Glutamatergic neuron (in vitro differentiated cells): ENCODE measurements around the gene TBC1D22A. TPM values are rescaled to one million over a fixed set of nuclear protein-coding genes. Genes with fewer than 3 reads are reported as not detected.

Experiments
- DNase-seq: peaks from one replicate; pipeline ENCODE4 v3.0.0; 2022
- H3K27ac Mint-ChIP-seq: one replicate; pipeline ENCODE4 v1.8.0; 2020; ENCODE audit warnings: mild to moderate bottlenecking, mixed read lengths, inconsistent platforms; ENCODE audit not compliant: unreplicated experiment
- H3K27me3 Mint-ChIP-seq: one replicate; pipeline ENCODE4 v1.8.0; 2020; ENCODE audit warnings: mild to moderate bottlenecking, moderate library complexity, mixed read lengths, inconsistent platforms; ENCODE audit not compliant: unreplicated experiment
- H3K36me3 Mint-ChIP-seq: one replicate; pipeline ENCODE4 v1.8.0; 2020; ENCODE audit warnings: mild to moderate bottlenecking, mixed read lengths, inconsistent platforms; ENCODE audit not compliant: unreplicated experiment
- H3K4me1 Mint-ChIP-seq: one replicate; pipeline ENCODE4 v1.8.0; 2020; ENCODE audit warnings: mild to moderate bottlenecking, low read depth, mixed read lengths, inconsistent platforms; ENCODE audit not compliant: unreplicated experiment
- H3K4me3 Mint-ChIP-seq: one replicate; pipeline ENCODE4 v1.8.0; 2020; ENCODE audit warnings: mild to moderate bottlenecking, mixed read lengths, inconsistent platforms; ENCODE audit not compliant: unreplicated experiment
- H3K9me3 Mint-ChIP-seq: one replicate; pipeline ENCODE4 v1.8.0; 2020; ENCODE audit warnings: mild to moderate bottlenecking, moderate library complexity, mixed read lengths, inconsistent platforms; ENCODE audit not compliant: unreplicated experiment
- CTCF ChIP-seq: fragments of 200-600 bp; sonication (generic); IDR thresholded peaks from one replicate; pipeline ENCODE4 v1.5.0; 2021; ENCODE audit not compliant: partially characterized antibody, unreplicated experiment
- total RNA-seq: library from RNA; stranded (reverse); fragmentation: NEBNext Ultra II Directional; extraction: Animal tissue kit (Norgen Biotek cat#: 25700); gene quantifications from one replicate; pipeline ENCODE4 v1.2.1, GENCODE V29; 2021; ENCODE audit not compliant: unreplicated experiment

The TBC1D22A gene
- total RNA-seq, 1 donor from 2014 or later, result 23.0 TPM

GRCh38 chr22:46947516-46948257 is 185.2 kb downstream of the TBC1D22A start:
- no peak for DNase-seq

GRCh38 chr22:46948411-46949144 is 186.1 kb downstream of the TBC1D22A start:
- Mint-ChIP-seq H3K9me3 (peaks cover 8% of the 10 kb centered on the region), H3K27me3 (peaks cover 2% of the 10 kb centered on the region), H3K4me3 (no peak overlapping the region), H3K4me1 (peaks cover 14% of the 10 kb centered on the region), H3K27ac (no peak overlapping the region), H3K36me3 (no peaks in the 10 kb centered on the region)
- TF ChIP-seq CTCF, result no peak
- DNase-seq, result no peak

More at GRCh38 chr22:46947516-46948257, 185.2 kb downstream of the TBC1D22A start:
- Mint-ChIP-seq H3K4me1 (peaks cover 16% of the 10 kb centered on the region), H3K9me3 (peaks cover 8% of the 10 kb centered on the region), H3K4me3 (no peak overlapping the region), H3K36me3 (no peaks in the 10 kb centered on the region), H3K27me3 (peaks cover under 1% of the 10 kb centered on the region), H3K27ac (no peak overlapping the region)
- no peak for TF ChIP-seq CTCF

- Mint-ChIP-seq H3K4me1 (peaks cover 15% of the 10 kb centered on the region), H3K36me3 (no peaks in the 10 kb centered on the region), H3K27ac (no peak overlapping the region), H3K4me3 (no peak overlapping the region), H3K9me3 (peaks cover 11% of the 10 kb centered on the region), H3K27me3 (peaks cover 3% of the 10 kb centered on the region)
- TF ChIP-seq CTCF, result no peak
- no peak for DNase-seq
Measured at GRCh38 chr22:46951350-46951749, 188.9 kb downstream of the TBC1D22A start.

- Mint-ChIP-seq H3K27ac (no peak overlapping the region), H3K36me3 (no peaks in the 10 kb centered on the region), H3K9me3 (peaks cover 8% of the 10 kb centered on the region), H3K4me3 (no peak overlapping the region), H3K27me3 (peaks cover 5% of the 10 kb centered on the region), H3K4me1 (peaks cover 13% of the 10 kb centered on the region)
- no peak for DNase-seq
- TF ChIP-seq CTCF, result no peak
Measured at GRCh38 chr22:46951973-46952372, 189.5 kb downstream of the TBC1D22A start.
